ENCODE results near the gene TMEFF1.
A peak's percentile ranks its signal among the peaks of the same experiment; 100 is the strongest.

Gene TMEFF1

DNA sequence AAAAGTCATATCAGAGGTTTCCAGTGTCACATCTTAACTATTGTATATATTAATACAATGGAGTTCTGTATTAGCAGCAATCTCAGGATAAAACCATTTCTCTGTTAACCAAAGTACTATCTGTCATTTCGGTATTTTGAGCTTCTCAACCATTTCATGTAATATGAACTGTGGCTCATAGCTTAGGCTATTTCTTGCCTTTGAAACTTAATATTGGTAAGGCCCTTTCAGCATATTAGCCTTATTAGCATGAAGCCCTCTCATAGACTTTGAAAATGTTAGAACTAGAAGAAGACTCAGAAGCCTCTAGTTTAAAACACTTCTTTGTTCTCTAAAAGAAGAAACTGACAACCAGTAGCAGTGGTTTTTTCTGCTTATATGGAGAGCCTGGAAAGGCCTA lies 105.7 kb downstream of the TMEFF1 start:
- DNase-seq = no peak

DNA sequence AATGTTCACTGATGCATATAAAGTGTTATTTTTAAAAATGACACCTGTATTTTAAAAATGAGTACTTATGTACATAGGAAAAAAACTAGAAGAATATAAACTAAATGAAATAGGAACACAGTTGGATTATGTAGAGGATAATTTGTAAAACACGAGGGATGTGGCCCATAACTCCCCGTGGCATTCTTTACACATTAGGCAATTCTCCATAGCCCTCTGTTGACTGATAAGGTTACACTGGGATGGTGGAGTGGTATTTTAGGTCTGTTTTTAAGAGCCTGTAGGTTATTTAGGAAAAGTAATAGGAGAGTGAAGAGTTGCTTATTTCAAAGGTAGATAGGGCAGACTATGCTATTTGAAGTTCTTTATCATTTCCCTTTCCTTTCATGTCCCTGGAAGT lies 106.7 kb downstream of the TMEFF1 start:
- no peak for DNase-seq

DNA sequence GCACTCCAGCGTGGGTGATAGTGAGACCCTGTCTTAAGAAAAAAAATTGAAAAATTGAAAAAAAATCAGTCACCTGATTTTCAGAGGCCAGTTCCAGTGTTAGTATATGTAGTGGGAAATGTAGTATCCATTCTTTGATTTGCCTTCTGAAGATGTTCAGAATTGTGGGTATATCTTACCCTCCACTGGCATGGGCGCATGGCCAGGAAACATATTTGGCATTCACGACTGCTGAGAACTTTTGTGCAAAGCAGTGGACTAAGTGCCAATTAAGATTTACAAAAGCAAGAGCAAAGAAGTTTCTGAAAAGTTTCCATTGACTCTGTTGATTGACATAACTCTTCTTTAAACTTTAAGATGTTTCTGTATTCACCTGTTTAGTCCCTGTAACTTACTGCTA lies 107.3 kb downstream of the TMEFF1 start:
- no peak for DNase-seq

DNA sequence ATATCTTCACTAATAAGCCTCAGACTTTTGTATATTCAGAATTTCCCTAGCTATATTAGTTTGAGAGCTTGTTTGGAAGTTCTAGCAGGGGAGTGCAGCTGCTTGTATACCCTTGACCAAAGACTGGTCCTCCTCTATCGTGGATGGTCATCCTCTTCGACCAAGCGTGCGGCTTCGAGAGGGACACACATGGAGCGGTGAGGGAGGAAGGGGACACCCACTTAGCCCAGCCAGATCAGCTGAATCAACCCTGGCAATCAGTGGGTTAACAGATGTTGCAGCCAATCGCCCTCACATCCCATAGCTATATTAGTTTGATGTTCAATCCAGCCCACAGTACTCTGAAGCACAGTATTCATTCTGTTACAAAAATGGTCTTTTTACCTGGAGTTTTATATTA lies 108.1 kb downstream of the TMEFF1 start:
- no peak for DNase-seq

DNA sequence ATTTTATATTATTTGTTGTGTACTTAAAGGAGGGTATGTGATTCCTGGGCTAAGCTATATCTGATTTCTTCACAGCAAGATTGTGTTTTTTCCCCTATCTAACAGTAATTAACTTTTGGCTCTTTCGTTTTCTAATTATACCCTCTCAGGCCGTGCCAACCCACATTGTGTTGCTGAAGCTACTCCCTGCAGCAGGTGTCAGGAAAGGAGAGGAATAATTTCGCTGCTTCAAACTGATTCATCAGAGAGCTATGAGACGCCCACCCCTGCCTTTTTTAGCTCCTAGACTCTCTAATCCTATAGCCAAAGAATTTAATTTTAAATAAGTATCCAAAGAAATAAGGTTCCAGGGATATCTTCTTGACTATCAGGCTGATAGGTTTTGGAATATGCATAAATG lies 108.7 kb downstream of the TMEFF1 start:
- DNase-seq = no peak

DNA sequence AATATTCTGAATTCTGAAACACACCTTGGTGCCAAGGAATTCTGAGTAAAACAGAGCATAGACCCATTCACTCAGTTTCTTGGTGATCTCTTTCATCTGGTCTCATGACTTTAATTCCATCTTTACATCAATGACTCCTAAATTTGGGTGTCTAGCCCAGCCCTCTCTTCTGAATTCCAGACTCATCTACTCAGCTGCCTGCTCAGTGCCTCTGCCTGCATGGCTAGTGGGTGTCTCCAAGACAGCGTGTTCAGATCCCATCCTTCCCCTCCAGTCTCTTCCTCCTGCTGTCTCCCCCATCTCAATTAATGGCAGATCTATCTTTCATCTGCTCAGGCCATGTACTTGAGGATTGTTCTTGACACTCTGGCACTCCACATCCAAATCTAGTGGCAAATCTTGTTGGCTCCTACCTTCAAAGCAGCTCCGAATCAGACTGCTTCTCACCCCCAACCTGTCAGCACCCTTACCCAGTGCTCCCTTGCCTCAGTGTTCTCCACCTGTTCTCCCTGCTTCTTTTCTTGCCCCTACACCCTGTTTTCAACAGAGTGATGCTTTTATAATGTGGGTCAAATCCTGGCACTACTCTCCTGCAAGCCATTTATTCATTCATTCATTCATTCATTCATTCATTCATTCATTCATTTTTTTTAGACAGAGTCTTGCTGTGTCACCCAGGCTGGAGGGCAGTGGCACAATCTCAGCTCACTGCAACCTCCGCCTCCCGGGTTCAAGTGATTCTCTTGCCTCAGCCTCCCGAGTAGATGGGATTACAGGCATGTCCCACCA lies 110.3 kb downstream of the TMEFF1 start:
- no peak for DNase-seq

DNA sequence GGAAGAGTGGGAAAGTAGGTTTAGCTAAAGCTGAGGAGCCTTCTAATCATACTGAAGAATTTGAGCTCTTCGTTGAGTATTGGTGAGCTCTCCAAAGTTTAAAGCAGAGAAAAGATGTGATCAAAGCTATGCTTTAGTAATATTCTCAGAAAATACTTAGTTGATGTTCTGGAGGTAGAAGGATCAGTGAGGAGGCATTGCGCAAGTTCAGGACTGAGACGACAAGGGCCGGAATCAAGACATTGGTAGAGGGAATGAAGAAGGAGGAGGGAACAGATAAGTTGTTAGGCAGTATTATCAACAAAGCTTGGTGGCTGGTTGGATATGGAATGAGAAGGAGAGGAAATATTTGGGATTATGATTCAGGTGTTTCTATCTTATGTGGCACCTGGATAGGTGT lies 112.0 kb downstream of the TMEFF1 start:
- no peak for DNase-seq

DNA sequence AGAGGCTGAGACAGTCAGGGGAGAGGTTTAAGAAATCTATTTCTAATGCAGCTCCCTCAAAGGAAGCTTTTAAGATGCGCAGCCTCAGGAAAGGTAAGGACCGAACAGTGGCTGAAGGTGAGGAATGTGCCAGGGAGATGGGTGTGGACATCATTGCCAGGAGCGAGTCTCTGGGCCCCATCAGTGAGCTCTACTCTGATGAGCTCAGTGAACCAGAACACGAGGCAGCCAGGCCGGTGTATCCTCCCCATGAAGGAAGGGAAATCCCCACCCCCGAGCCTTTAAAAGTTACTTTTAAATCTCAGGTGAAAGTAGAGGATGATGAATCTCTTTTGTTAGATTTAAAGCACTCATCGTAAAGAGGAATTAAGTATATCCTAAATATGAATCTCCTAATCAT lies 113.1 kb downstream of the TMEFF1 start:
- DNase-seq = no peak

DNA sequence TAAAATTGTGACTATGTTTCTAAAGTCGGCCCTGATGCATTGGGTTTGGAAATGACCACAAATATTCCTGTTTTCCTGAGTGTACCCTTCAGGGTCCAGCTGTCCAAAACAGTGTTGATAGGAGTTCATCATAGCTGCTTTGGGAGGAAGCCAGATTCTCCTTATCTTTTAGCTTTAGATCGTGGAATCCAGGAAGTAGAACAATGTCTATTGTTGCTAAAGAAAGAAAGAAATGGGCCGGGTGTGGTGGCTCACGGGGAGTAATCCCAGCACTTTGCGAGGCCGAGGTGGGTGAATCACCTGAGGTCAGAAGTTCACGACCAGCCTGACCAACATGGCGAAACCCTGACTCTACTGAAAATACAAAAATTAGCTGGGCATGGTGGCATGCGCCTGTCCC lies 114.4 kb downstream of the TMEFF1 start:
- no peak for DNase-seq

DNA sequence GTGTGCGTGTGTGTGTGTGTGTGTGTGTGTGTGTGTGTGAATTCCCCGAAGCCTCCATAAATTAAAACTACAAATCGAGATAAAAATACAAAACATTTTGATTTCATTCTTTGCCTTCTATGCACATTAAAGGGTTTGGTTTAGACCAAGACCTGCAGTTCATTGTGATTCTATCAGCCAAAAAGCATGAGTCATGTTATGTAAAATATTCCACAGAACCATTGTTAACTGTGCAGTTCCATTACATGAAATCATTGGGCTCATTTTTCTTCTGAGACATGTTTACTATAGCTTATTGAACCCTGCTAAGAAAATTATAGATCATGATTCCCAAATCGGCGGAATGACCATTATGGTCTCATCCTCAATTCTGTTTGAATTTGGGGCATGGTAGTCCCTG lies 116.6 kb downstream of the TMEFF1 start:
- no peak for DNase-seq

DNA sequence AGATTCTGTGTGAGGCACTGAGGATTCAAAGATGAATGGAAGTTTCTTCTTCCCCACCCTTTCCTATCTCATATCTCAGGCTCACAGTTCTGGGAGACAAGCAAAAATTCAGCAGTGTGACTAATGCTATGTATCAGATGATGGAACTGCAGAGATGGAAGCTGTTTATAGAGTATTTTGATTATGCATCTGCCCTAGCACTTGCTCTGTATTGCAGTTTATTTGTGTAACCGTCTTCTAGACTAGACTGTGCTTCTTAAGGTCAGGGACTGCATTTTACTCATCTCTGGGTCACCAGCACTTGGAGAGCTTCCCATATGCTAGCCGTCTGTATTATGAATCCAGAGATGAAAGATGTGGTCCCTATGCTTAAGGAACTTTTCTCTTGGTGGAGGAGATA lies 117.5 kb downstream of the TMEFF1 start:
- DNase-seq = no peak

DNA sequence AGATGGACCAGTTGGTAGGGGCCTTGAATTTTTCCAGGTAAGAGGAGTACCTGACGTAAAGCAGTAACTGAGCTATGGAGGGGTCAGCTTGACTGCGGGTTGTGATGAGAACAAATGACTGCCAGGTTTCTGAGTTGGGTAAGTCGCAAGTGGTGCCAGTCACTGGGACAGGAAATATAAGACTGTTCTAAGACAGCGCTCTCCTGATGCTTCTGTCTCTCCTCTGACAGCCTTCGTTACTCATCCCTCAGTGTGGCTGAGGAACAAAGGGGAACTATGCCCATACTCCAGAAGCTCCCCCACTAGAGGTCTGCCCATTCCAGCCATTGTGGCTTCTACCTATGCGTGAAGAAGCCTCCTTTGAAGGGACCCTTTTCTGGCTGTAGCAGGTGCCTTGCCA lies 118.2 kb downstream of the TMEFF1 start:
- no peak for DNase-seq

DNA sequence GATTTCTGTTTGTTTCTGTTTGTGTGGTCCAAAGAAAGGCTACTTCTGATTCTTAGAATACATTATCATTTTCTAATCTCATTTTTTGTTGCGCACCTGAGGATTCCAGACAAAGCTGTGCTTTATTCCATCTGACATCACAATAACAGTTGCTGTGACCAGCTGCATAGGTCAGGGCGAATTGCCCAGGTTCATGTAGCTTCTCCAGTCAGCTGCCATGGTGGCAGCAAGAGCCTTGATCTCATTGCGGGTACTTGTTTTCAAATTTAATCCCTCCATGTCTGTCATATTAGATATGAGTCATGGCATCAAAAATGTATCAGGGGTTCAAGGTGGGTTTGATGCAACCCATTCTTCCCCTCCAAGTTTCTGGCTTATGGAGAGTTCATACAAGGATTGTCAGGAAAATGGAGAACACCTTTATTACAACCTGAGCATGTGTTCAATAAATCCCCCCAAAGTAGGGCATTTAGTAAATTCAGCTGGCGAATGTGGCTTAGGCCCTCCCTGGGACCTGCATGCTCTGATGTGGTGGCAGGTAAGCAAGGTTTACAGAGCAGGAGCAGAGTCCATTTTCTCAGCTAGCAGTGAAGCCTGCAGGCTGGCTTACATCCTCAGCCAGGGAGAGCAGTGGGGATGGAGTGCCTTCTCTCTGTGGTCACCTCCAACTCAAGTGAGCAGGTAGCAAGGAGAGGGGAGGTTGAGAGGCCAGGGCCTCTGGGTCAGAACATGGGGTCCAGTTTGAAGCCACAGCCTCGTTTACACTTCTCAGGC lies 118.9 kb downstream of the TMEFF1 start:
- no peak for DNase-seq

DNA sequence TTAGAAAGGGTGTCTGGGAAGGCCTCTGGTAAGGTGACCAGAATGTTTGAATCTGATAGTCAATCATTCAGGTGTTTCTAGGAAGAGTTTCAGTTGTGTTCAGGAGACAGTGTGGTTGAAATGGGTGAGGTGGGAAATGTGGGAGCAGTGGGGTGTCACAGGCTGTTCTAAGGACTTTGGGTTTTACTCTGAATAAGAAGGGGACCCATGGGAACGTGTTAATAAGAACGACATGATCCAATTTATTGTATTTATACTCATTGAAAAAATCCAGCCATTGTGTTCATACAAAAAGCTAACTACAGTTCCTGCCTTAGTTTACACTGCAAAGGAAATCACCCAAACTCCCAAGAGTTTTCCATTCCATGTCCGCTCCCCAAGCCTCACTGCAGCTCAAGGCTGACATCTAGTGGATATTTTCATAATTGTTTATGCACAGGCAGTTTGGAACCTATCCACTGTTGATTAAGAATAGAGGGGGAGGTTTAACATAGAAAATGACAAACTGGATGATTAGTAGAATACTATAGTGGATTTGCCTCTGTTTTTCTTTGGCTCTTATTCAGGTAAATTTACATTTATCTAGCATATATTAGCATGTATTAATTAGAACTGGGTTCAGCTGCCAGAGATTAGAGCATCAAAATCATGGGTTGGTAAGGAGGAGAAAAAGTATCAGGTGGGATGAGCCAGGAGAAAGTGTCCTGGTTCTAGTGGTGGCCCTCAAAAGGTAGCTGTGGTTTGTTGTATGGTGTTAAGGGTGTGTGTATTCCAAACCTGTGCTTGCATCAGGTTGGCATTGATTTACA lies 122.6 kb downstream of the TMEFF1 start:
- DNase-seq = peak; percentile 18

DNA sequence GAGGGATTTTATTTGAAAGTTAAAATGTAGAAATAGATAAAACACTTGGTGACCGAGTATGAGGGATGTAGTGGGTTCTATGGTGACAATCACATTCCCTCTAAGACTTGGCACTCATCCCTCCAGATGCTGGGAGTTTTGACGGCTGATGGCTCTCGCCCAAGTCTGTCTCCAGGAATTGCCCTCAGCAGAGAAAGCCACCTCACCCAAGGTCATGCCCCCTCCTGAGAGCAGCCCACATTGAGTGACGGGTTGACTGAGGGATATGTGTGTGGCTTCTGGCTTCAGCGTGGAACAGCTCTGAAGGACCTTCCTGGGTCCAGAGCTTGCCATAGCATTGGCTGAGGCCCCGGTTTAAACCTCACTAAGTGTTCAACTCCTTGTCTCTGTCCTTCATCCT lies 124.3 kb downstream of the TMEFF1 start:
- no peak for DNase-seq

DNA sequence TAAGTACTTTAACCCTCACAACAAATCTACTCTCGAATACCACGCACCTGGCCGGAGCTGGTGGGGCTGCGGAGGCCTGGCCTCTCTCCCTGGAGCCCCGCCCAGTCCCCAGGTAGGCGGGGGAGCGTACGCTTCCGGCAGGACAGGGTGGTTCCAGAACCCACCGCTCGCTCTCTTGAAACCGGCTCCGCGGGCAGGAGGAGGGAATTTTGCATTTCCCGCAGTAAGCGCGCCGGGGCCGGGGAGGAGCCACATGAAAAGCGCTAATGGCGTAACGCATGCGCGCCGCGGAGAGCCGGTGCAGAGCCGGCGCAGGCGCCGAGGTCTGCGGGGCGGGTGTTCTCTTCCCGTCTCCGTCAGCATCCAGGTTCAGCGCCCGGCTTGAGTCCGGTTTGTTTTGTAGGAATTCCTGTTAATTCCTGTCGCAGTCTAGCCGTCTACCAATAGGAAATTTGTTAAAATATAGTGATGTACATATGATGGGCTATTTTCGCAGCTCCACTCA lies 125.7 kb downstream of the TMEFF1 start:
- peak; percentile 88 for DNase-seq

DNA sequence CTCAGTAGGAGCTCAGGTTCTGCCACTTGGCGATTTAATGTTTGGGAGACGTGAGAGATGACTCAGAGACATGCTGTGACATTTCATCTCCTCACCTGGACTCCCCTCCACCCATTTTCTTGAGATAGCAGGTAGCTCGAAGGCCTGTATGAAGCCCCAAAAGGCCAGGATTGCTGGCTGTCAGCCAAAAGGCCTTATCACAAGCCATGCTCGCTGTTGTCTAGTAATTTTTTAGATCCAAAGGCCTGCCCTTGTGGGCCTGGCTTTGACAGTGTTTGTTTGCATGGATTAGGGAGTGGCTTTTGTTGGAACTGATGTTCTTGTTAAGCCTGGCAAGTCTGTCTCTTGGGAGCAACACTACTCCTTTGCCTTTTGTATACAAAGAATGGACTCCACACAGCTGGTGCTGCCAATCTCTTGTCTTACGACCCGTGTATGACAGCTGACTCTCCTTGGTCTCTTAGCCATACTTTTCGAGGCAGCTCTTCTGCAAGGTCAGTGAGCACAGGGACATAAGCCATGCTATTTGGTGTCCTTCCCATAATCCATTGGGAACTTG lies 127.7 kb downstream of the TMEFF1 start:
- DNase-seq = no peak

DNA sequence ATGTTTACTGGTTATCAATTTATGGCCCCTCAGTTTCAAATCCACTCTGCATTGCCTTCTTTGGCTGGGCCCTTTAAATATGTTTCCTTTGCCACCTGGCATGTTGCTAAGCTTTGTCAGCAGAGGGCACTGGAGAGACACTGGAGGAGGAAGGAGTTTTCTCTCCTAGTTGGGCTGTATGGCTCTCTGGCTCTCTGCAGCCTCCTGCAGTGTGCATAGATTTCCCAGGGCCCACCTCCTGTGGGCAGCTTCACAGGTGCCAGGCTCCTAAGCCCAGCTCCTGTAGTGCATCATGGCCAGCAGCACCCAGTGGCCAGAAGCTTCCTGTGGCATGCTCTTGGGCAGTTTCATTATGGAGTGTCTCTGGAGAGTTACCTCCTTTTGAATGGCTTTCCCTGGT lies 128.3 kb downstream of the TMEFF1 start:
- DNase-seq = peak; percentile 33

DNA sequence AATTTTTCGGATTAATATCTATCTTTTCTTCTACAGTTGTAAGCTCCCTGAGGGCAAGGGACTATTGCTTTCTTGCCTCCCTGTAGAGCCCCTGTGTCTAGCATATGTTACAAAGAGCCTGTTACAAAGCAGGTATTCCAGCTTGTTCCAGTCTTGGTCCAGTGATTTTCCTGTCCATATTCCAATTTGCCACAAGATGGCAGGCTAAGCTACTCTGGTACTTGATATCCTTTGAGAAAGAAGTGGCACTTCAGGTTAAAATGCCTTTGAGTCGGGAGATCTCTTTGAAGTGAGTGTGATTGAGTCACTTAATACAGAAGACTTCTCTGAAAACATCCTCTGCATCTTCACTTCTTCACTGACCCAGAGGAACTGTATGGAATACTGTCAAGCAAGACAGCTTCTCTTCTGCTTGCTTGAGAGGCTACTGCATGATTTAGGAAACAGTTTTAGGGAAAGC lies 129.4 kb downstream of the TMEFF1 start:
- no peak for DNase-seq

DNA sequence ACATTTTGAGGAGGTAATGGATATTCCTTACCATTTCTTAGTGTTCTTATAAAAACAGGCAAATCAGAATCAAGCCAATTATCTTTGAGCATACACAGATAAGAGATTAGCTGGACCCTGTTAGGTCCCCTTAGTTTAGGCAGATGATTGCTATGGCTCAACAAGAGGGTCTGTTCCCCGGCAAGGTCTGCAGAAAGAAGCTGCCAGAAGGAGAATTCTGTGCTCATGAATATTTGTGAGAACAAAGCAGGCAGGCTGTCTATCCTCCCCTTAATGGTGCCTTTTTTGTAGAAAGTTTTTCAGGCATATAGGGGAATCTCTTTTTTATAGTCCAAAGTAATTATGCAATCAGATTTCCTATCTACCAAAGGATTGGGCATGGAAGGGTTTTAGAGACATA lies 132.5 kb downstream of the TMEFF1 start:
- DNase-seq = no peak

DNA sequence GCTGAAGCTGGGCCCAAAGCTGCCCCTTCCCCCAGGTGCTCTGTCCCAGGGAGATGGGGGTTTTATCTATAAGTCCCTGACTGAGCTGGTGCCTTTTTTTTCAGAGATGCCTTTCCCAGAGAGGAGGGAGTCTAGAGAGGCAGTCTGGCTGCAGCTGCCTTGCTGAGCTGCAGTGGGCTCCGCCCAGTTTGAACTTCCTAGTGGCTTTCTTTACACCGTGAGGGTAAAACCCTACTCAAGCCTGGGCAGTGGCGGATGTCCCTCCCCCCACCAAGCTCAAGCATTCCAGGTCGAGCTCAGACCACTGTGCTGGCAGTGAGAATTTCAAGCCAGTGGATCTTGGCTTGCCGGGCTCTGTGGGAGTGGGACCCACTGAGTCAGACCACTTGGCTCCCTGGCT lies 146.2 kb downstream of the TMEFF1 start:
- DNase-seq = no peak

DNA sequence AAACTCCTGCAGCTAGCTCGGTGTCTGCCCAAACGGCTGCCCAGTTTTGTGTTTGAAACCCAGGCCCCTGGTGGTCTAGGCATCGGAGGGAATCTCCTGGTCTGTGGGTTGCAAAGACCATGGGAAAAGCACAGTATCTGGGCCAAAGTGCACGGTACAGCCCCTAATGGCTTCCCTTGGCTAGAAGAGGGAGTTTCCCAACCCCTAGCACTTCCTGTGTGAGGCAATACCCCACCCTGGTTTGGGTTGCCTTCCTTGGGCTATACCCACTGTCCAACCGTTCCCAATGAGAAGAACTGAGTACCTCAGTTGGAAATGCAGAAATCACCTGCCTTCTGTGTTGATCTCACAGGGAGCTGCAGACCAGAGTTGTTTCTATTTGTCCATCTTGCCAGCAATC lies 146.7 kb downstream of the TMEFF1 start:
- no peak for DNase-seq

DNA sequence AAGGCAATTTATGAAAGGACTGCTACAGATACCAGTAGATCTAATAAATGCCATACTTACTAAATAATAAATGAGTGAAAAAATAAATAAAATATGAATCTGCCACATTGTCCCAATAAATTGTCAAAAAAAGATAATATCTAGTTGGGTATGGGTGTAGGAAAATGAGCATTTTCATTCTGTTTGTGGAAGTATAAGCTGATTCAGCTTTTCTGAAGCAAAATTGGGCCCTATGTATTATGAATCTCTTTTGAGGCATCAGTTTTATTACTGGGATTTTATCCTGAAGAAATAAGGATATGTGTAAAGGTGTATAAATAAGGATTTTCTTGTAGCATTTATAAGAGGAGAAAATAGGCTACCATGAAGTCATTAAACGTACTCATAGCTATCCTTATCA lies 151.0 kb downstream of the TMEFF1 start:
- no peak for DNase-seq
